GM08714 (cell line): ENCODE measurements around the gene TRIM13.
"Not testable (repeated sequence)": the region's sequence is repeated elsewhere in the genome, so short reads cannot be mapped to it uniquely, and the experiment has no call there.

Experiments used
- H3K4me3 ChIP-seq: fragments of 200-500 bp; sonication (Bioruptor generic); 2 replicates; pipeline ENCODE4 v1.5.1; 2014; ENCODE audit warnings: mild to moderate bottlenecking, low read length, inconsistent platforms
- ZNF274 ChIP-seq: IDR thresholded peaks from 2 replicates; pipeline ENCODE4 v1.6.1; 2012; ENCODE audit warnings: mild to moderate bottlenecking, low read depth, low read length

TRIM13 gene

GRCh38 chr13:49996951-49997895 lies at the start of gene TRIM13:
Gene TRIM13, plus strand, starts transcription at chr13:49997042. Its CDS starts 14,899 bp downstream, at chr13:50011941.
- no peak for TF ChIP-seq ZNF274

GRCh38 chr13:49948777-49949270 lies 48.0 kb upstream of the TRIM13 start:
- not testable (repeated sequence) for H3K4me3 ChIP-seq

More at GRCh38 chr13:49996951-49997895, at the start of gene TRIM13:
- peak within 1 kb of the TSS; percentile 71 for H3K4me3 ChIP-seq

- no peak for TF ChIP-seq ZNF274
- no peak overlapping the region for H3K4me3 ChIP-seq
Observed at GRCh38 chr13:49951754-49952535, 44.9 kb upstream of the TRIM13 start.

- H3K4me3 ChIP-seq, result no peak overlapping the region
- no peak for TF ChIP-seq ZNF274
Observed at GRCh38 chr13:49953560-49953959, 43.3 kb upstream of the TRIM13 start.

- TF ChIP-seq ZNF274, result no peak
Observed at GRCh38 chr13:49954674-49955455, 42.0 kb upstream of the TRIM13 start.

GRCh38 chr13:49956131-49956530 lies 40.7 kb upstream of the TRIM13 start:
- H3K4me3 ChIP-seq, result no peak overlapping the region
- no peak for TF ChIP-seq ZNF274

More at GRCh38 chr13:49954674-49955455, 42.0 kb upstream of the TRIM13 start:
- no peak overlapping the region for H3K4me3 ChIP-seq

GRCh38 chr13:49958321-49958720 lies 38.5 kb upstream of the TRIM13 start:
- TF ChIP-seq ZNF274, result no peak
- no peak overlapping the region for H3K4me3 ChIP-seq

- no peak overlapping the region for H3K4me3 ChIP-seq
- TF ChIP-seq ZNF274, result no peak
Observed at GRCh38 chr13:49967456-49967855, 29.4 kb upstream of the TRIM13 start.

GRCh38 chr13:49972709-49973108 lies 24.1 kb upstream of the TRIM13 start:
- no peak for TF ChIP-seq ZNF274
- no peak overlapping the region for H3K4me3 ChIP-seq

- H3K4me3 ChIP-seq, result no peak overlapping the region
- TF ChIP-seq ZNF274, result no peak
Observed at GRCh38 chr13:49975826-49976225, 21.0 kb upstream of the TRIM13 start.

- no peak overlapping the region for H3K4me3 ChIP-seq
- no peak for TF ChIP-seq ZNF274
Observed at GRCh38 chr13:49976314-49977258, 20.3 kb upstream of the TRIM13 start.

- no peak for TF ChIP-seq ZNF274
Observed at GRCh38 chr13:49977992-49978391, 18.9 kb upstream of the TRIM13 start.

GRCh38 chr13:49980266-49980665 lies 16.6 kb upstream of the TRIM13 start:
- TF ChIP-seq ZNF274, result no peak
- H3K4me3 ChIP-seq, result no peak overlapping the region

More at GRCh38 chr13:49977992-49978391, 18.9 kb upstream of the TRIM13 start:
- no peak overlapping the region for H3K4me3 ChIP-seq
